KMS-11 (cell line): Measurements from ENCODE around the gene ZFP64.

Experiments
- H2AFZ ChIP-seq: fragments of 200-600 bp; sonication (generic); 2 replicates; pipeline ENCODE4 v1.6.1; 2016; ENCODE audit warnings: antibody characterized with exemption, mixed run types, low read depth
- H3K27ac ChIP-seq: fragments of 200-600 bp; sonication (generic); 2 replicates; pipeline ENCODE4 v1.6.1; 2016; ENCODE audit warnings: mild to moderate bottlenecking, mixed run types
- H3K27me3 ChIP-seq: fragments of 200-600 bp; sonication (generic); 2 replicates; pipeline ENCODE4 v1.6.1; 2017; ENCODE audit warnings: mild to moderate bottlenecking, low read depth, mixed run types, moderate library complexity; ENCODE audit not compliant: insufficient read depth
- H3K36me3 ChIP-seq: fragments of 200-600 bp; sonication (generic); 2 replicates; pipeline ENCODE4 v1.6.1; 2017; ENCODE audit warnings: mild to moderate bottlenecking, mixed run types; ENCODE audit not compliant: insufficient read depth
- H3K4me1 ChIP-seq: fragments of 200-600 bp; sonication (generic); 2 replicates; pipeline ENCODE4 v1.6.1; 2016; ENCODE audit warnings: mild to moderate bottlenecking, low read depth, mixed run types; ENCODE audit not compliant: poor library complexity, severe bottlenecking
- H3K4me2 ChIP-seq: fragments of 200-600 bp; sonication (generic); 2 replicates; pipeline ENCODE4 v1.7.0; 2016; ENCODE audit warnings: mild to moderate bottlenecking, mixed run types
- H3K4me3 ChIP-seq: fragments of 200-600 bp; sonication (generic); IDR thresholded peaks from 2 replicates; pipeline ENCODE4 v1.6.1; 2017; ENCODE audit warnings: low read depth, low read length, mixed read lengths; ENCODE audit not compliant: insufficient read depth
- H3K79me2 ChIP-seq: fragments of 200-600 bp; sonication (generic); 2 replicates; pipeline ENCODE4 v1.6.1; 2016; ENCODE audit warnings: low read depth, mixed run types; ENCODE audit not compliant: insufficient read depth
- H3K9ac ChIP-seq: fragments of 200-600 bp; sonication (generic); 2 replicates; pipeline ENCODE4 v1.6.1; 2016; ENCODE audit warnings: mild to moderate bottlenecking, mixed run types
- H4K20me1 ChIP-seq: fragments of 200-600 bp; sonication (generic); 2 replicates; pipeline ENCODE4 v1.6.1; 2016; ENCODE audit warnings: mild to moderate bottlenecking, mixed run types; ENCODE audit not compliant: insufficient read depth
- TF ChIP-seq, protein P1 (sequence below): fragments of 200-600 bp; sonication (generic); conservative IDR thresholded peaks from 2 replicates; pipeline ENCODE4 v1.6.1; 2017; ENCODE audit warnings: low read depth, mild to moderate bottlenecking, antibody characterized with exemption, low read length, moderate library complexity, mixed read lengths

ZFP64 gene

DNA sequence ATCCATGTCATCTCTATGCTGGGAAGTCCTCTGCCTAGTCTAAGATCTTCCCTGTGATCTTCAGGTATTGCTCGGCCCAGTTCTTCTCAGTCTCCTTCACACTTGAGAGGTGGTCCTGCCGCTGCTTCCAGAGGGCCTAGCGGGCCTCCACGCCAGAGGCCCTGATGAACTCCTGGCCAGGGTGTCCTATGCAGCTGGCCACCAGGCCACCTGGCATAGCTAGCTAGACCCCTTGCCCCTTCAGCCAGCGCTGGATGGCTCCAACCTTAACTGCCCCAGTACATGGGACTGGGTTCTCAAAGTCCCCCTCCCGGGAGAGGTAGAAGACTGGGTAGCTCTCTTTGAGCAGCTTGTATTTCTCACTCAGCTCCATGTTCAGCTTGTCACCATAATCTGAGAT is 81.1 kb downstream of the ZFP64 start:
- H4K20me1 ChIP-seq = no peaks in the 10 kb centered on the region
- H3K79me2 ChIP-seq = no peaks in the 10 kb centered on the region
- H2AFZ ChIP-seq = no peak overlapping the region
- no peaks in the 10 kb centered on the region for H3K4me1 ChIP-seq
- no peak overlapping the region for H3K4me3 ChIP-seq
- no peaks in the 10 kb centered on the region for H3K36me3 ChIP-seq
- H3K27ac ChIP-seq = no peak overlapping the region
- TF ChIP-seq, protein P1, sequence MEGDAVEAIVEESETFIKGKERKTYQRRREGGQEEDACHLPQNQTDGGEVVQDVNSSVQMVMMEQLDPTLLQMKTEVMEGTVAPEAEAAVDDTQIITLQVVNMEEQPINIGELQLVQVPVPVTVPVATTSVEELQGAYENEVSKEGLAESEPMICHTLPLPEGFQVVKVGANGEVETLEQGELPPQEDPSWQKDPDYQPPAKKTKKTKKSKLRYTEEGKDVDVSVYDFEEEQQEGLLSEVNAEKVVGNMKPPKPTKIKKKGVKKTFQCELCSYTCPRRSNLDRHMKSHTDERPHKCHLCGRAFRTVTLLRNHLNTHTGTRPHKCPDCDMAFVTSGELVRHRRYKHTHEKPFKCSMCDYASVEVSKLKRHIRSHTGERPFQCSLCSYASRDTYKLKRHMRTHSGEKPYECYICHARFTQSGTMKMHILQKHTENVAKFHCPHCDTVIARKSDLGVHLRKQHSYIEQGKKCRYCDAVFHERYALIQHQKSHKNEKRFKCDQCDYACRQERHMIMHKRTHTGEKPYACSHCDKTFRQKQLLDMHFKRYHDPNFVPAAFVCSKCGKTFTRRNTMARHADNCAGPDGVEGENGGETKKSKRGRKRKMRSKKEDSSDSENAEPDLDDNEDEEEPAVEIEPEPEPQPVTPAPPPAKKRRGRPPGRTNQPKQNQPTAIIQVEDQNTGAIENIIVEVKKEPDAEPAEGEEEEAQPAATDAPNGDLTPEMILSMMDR = no peak
- no peak overlapping the region for H3K4me2 ChIP-seq
- no peaks in the 10 kb centered on the region for H3K27me3 ChIP-seq
- H3K9ac ChIP-seq = no peak overlapping the region

DNA sequence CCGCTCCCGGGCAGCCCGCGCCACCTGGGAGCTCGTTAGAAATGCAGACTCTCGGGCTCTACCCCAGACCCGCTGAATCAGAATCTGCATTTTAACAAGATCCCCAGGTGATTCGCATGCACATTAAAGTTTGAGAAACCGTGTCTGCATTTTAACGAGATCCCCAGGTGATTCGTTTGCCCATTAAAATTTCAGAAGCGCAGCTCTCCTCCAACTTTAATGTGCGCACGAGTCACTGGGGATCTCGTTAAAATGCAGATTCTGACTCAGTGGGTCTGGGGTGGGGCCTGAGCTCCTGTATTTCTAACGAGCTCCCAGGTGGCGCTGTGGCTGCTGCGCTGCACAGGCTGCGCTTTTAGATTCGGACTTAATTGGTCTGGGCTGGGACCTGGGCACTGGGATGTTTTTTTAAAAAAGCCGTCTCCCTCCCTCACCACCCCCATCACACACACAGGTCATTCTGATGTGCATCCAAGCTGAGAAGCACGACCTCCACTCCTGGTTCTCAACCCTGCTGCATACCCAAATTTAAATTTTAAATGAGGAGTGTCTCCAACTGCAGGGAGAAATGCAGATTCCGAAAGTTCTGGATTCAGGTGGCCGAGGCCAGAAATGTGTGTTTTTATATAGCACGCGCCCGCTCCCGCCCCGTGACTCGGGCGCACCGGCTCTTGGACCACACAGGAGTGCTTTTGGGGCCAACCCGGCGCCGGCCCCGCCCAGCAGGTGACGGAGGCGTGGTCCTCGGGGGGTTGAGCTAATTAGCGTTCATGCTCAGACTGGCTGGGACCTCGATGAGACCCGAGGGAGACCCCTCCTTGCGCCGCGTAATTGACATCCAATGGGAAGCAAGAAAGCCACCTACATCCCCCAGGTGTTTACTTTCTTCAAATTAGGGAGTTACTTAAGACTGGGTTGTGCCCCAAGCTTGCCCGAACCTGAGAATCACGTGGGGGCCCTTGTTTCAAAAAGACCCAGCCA is 85.8 kb downstream of the ZFP64 start:
- Histone ChIP-seq H3K9ac (no peak overlapping the region), H3K36me3 (no peaks in the 10 kb centered on the region), H3K4me1 (no peaks in the 10 kb centered on the region), H3K79me2 (no peaks in the 10 kb centered on the region), H3K27me3 (no peaks in the 10 kb centered on the region), H3K4me2 (no peak overlapping the region), H3K27ac (no peak overlapping the region), H3K4me3 (no peak overlapping the region), H4K20me1 (no peaks in the 10 kb centered on the region), H2AFZ (no peak overlapping the region)
- TF ChIP-seq, protein P1 = no peak

DNA sequence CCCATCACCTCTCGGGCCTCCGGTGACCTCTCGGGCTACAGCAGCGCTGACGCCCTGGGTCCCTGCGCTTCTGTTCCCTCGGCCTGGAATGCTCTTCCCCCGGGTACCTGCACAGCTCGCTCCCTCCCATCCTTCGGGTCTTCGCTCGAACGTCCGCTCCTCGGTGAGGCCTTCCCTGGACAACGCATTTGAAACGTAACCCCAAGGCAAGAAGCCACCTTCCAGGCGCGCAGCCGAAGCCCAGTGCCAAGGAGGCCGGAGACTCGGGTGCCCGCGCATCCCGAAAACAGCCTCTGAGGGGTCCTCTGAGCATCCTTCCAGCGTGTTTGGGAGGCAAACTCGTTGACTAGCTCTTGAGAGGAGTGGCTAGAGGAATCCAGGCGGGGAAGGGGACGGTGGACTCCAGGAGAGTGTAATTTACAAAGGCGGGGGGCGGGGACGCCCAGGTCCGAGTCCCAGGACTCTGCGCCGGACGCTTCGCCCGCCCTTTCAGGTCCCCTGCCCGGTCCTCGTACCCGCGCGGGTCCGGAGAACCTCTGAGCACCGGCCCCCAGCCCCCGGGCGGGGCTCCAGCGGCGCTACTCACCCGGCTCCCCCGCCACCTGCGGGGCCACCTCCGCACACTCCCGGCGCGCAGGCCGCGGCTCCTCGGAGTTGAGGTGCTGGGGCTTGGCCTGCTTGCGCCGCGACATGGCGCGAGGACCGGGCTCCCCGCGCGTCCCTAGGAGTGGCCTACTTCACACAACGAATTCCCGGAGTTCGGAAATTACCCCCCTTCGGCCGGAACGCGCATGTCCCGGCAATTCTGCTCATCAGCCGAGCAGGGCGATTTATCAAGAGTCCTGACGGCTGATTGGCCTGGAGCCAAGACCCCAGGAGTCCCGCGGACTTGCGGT is 86.8 kb downstream of the ZFP64 start:
- TF ChIP-seq, protein P1 = no peak
- Histone ChIP-seq H3K79me2 (no peaks in the 10 kb centered on the region), H3K27ac (no peak overlapping the region), H3K27me3 (no peaks in the 10 kb centered on the region), H3K36me3 (no peaks in the 10 kb centered on the region), H3K4me3 (no peak overlapping the region), H3K4me2 (no peak overlapping the region), H3K4me1 (no peaks in the 10 kb centered on the region), H3K9ac (no peak overlapping the region), H2AFZ (no peak overlapping the region), H4K20me1 (no peaks in the 10 kb centered on the region)

DNA sequence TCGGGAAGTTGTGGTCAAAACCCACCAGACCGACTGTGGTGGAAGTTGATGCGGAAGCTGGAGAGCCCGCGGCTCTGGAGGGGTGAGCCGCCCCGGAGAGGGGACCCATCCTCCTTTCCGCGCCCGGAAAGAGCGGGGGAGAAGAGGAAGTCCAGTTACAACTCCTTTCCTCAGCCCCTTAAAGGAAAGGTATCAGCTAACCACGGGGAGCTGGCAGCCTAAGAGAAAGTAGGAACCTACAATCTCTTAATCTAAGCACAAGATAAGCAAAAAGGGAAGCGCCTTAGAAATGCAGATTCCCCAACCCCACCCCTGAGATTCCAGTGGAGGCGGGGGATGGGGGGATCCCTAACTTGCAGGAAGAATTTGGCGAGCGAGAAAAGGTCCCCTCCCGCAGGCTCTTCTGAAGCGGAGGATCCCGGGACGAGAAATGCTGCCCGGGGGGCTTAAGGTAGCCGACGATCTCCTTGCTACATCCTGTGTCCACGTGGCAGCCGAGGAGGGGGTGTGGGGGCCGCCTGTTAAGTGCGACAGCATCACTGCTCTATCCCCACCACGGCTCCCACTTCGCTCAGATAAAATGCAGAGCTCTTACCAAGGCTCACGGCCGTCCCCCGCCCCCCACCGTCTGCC is 87.5 kb downstream of the ZFP64 start:
- Histone ChIP-seq H3K4me2 (no peak overlapping the region), H3K9ac (no peak overlapping the region), H3K27me3 (no peaks in the 10 kb centered on the region)

More for the DNA sequence above, 87.5 kb downstream of the ZFP64 start:
- Histone ChIP-seq H3K36me3 (no peaks in the 10 kb centered on the region), H3K4me1 (no peaks in the 10 kb centered on the region), H4K20me1 (no peaks in the 10 kb centered on the region), H2AFZ (no peak overlapping the region), H3K4me3 (no peak overlapping the region), H3K79me2 (no peaks in the 10 kb centered on the region), H3K27ac (no peak overlapping the region)
- TF ChIP-seq, protein P1 = no peak
